ENCODE measurements around the gene SNX14.

DNA sequence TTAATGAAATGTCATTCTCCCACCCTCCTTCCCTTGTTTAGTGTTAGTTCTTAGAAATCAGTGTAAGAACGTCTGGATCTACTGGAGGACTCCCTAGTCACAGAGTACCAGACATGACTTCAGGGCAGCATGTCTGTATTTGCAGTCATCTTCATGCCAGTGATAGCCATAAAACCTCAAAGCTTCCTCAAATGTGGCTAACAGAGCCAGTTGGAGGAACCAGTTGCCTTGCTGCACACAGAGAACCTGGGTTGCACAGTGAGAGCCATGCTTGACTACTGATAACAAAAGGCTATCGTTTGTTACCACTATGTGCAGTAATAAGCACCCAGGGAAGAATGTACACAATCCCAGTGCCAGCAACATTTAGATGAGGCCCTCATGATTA lies 123.6 kb downstream of the SNX14 start:
- TF ChIP-seq EZH2phosphoT487 (IDR thresholded peaks at IDR 0.05; ENCODE audit: borderline replicate concordance, low read length): no peak
- TF ChIP-seq, protein P1, sequence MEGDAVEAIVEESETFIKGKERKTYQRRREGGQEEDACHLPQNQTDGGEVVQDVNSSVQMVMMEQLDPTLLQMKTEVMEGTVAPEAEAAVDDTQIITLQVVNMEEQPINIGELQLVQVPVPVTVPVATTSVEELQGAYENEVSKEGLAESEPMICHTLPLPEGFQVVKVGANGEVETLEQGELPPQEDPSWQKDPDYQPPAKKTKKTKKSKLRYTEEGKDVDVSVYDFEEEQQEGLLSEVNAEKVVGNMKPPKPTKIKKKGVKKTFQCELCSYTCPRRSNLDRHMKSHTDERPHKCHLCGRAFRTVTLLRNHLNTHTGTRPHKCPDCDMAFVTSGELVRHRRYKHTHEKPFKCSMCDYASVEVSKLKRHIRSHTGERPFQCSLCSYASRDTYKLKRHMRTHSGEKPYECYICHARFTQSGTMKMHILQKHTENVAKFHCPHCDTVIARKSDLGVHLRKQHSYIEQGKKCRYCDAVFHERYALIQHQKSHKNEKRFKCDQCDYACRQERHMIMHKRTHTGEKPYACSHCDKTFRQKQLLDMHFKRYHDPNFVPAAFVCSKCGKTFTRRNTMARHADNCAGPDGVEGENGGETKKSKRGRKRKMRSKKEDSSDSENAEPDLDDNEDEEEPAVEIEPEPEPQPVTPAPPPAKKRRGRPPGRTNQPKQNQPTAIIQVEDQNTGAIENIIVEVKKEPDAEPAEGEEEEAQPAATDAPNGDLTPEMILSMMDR (conservative IDR thresholded peaks at IDR 0.05; ENCODE audit: low read depth, low read length): no peak

Measured in PC-3 (cell line).